CD4-positive, alpha-beta T cell treated with Interleukin-6 at 100 ng/mL for 8 hours (primary cell): ENCODE data around the gene SLC43A2.

Source experiments
- DNase-seq: peaks from one replicate; pipeline ENCODE4 v3.0.0-alpha.2; 2020; ENCODE audit warnings: mixed read lengths, low spot score

The SLC43A2 gene

GRCh38 chr17:1623057-1623630, 5.5 kb downstream of the SLC43A2 start:
- DNase-seq: no peak

- DNase-seq: no peak
Observed at GRCh38 chr17:1621273-1621954, 7.2 kb downstream of the SLC43A2 start.

GRCh38 chr17:1620486-1620885, 8.1 kb downstream of the SLC43A2 start:
- DNase-seq: no peak

- no peak for DNase-seq
Observed at GRCh38 chr17:1617620-1618174, 10.9 kb downstream of the SLC43A2 start.

GRCh38 chr17:1616101-1616500, 12.5 kb downstream of the SLC43A2 start:
- DNase-seq: no peak

GRCh38 chr17:1612400-1612799, 16.2 kb downstream of the SLC43A2 start:
- DNase-seq: no peak

GRCh38 chr17:1611715-1612114, 16.9 kb downstream of the SLC43A2 start:
- no peak for DNase-seq

- DNase-seq: no peak
Observed at GRCh38 chr17:1608676-1609075, 20.0 kb downstream of the SLC43A2 start.

GRCh38 chr17:1607971-1608320, 20.7 kb downstream of the SLC43A2 start:
- no peak for DNase-seq

- no peak for DNase-seq
Observed at GRCh38 chr17:1606352-1606985, 22.2 kb downstream of the SLC43A2 start.

- DNase-seq: no peak
Observed at GRCh38 chr17:1605681-1606351, 22.8 kb downstream of the SLC43A2 start.

GRCh38 chr17:1604831-1605528, 23.7 kb downstream of the SLC43A2 start:
- no peak for DNase-seq

GRCh38 chr17:1601571-1601970, 27.1 kb downstream of the SLC43A2 start:
- no peak for DNase-seq

- DNase-seq: no peak
Observed at GRCh38 chr17:1598399-1599095, 30.1 kb downstream of the SLC43A2 start.

- no peak for DNase-seq
Observed at GRCh38 chr17:1597861-1598342, 30.7 kb downstream of the SLC43A2 start.

- DNase-seq: no peak
Observed at GRCh38 chr17:1593630-1593931, 35.1 kb downstream of the SLC43A2 start.

GRCh38 chr17:1592751-1593629, 35.6 kb downstream of the SLC43A2 start:
- no peak for DNase-seq

GRCh38 chr17:1591474-1592090, 37.1 kb downstream of the SLC43A2 start:
- no peak for DNase-seq

GRCh38 chr17:1590747-1591473, 37.7 kb downstream of the SLC43A2 start:
- DNase-seq: no peak
